ENCODE results near the gene AHCYL1.

DNA sequence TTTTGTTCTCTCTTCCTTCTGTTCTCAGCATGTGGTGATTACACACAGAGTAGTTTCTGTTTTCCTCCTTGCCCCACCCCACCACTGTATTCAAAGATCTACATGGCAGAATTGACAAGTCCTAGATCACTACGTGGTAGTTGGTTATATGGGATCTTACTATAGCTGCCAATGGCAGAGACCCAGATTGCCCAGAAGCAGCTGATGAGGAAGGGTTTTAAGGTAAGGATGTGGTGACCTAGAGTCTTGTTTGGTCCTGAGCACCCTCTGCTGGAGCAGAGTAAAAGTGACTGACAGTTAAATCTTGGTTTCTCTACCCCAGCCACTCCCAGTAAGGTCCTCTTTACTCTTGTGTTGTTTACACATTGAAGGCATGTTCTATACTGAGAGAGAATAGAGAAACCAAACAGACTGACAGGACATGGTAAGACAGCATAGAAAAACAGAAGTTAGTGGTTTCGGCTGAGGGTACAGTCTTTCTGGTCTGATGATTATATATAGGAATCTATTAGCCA is 27.0 kb downstream of the AHCYL1 start:
- TF ChIP-seq, protein P1, sequence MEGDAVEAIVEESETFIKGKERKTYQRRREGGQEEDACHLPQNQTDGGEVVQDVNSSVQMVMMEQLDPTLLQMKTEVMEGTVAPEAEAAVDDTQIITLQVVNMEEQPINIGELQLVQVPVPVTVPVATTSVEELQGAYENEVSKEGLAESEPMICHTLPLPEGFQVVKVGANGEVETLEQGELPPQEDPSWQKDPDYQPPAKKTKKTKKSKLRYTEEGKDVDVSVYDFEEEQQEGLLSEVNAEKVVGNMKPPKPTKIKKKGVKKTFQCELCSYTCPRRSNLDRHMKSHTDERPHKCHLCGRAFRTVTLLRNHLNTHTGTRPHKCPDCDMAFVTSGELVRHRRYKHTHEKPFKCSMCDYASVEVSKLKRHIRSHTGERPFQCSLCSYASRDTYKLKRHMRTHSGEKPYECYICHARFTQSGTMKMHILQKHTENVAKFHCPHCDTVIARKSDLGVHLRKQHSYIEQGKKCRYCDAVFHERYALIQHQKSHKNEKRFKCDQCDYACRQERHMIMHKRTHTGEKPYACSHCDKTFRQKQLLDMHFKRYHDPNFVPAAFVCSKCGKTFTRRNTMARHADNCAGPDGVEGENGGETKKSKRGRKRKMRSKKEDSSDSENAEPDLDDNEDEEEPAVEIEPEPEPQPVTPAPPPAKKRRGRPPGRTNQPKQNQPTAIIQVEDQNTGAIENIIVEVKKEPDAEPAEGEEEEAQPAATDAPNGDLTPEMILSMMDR (IDR thresholded peaks at IDR 0.05; ENCODE audit: insufficient read depth, low read length, poor library complexity, severe bottlenecking), result peak; percentile 22
- no peak for TF ChIP-seq EZH2phosphoT487 (conservative IDR thresholded peaks at IDR 0.05; ENCODE audit: low read length)
